GM23338 (cell line): ENCODE results near the gene AGR3.

ENCODE experiments used
- EZH2phosphoT487 ChIP-seq: fragments of 200-600 bp; sonication (generic); IDR thresholded peaks from one replicate; pipeline ENCODE4 v1.8.1; 2018; ENCODE audit warnings: antibody characterized with exemption; ENCODE audit not compliant: unreplicated experiment
- NANOG ChIP-seq: IDR thresholded peaks from 2 replicates; pipeline ENCODE4 v1.6.1; 2016; ENCODE audit warnings: antibody characterized with exemption, borderline replicate concordance
- TF ChIP-seq, protein P1 (sequence below): IDR thresholded peaks from one replicate; pipeline ENCODE4 v1.6.1; 2018; ENCODE audit warnings: antibody characterized with exemption; ENCODE audit not compliant: unreplicated experiment

DNA sequence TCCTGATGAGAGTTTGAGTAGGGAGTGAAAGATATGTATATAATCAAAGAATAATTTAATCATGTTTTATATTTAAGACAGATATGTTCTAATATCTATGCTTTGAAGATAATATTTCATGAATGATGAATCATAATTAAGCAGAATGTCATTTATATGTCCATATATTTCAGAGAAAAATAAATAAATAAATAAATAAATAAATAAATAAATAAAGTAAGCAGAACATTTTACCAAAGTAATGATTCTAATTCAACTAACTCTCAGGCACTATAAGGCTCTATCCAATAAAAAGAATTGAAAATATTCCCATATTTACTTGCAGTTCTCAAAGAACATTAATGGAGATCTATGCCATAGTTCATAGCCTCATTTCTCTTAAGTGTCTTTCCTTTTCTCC lies 36.0 kb downstream of the AGR3 start:
- TF ChIP-seq EZH2phosphoT487, result no peak
- no peak for TF ChIP-seq NANOG
- TF ChIP-seq, protein P1, sequence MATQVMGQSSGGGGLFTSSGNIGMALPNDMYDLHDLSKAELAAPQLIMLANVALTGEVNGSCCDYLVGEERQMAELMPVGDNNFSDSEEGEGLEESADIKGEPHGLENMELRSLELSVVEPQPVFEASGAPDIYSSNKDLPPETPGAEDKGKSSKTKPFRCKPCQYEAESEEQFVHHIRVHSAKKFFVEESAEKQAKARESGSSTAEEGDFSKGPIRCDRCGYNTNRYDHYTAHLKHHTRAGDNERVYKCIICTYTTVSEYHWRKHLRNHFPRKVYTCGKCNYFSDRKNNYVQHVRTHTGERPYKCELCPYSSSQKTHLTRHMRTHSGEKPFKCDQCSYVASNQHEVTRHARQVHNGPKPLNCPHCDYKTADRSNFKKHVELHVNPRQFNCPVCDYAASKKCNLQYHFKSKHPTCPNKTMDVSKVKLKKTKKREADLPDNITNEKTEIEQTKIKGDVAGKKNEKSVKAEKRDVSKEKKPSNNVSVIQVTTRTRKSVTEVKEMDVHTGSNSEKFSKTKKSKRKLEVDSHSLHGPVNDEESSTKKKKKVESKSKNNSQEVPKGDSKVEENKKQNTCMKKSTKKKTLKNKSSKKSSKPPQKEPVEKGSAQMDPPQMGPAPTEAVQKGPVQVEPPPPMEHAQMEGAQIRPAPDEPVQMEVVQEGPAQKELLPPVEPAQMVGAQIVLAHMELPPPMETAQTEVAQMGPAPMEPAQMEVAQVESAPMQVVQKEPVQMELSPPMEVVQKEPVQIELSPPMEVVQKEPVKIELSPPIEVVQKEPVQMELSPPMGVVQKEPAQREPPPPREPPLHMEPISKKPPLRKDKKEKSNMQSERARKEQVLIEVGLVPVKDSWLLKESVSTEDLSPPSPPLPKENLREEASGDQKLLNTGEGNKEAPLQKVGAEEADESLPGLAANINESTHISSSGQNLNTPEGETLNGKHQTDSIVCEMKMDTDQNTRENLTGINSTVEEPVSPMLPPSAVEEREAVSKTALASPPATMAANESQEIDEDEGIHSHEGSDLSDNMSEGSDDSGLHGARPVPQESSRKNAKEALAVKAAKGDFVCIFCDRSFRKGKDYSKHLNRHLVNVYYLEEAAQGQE, result no peak
